ENCODE data around the gene RGS14.
"Not testable (repeated sequence)": the region's sequence is repeated elsewhere in the genome, so short reads cannot be mapped to it uniquely, and the experiment has no call there.

Gene RGS14

DNA sequence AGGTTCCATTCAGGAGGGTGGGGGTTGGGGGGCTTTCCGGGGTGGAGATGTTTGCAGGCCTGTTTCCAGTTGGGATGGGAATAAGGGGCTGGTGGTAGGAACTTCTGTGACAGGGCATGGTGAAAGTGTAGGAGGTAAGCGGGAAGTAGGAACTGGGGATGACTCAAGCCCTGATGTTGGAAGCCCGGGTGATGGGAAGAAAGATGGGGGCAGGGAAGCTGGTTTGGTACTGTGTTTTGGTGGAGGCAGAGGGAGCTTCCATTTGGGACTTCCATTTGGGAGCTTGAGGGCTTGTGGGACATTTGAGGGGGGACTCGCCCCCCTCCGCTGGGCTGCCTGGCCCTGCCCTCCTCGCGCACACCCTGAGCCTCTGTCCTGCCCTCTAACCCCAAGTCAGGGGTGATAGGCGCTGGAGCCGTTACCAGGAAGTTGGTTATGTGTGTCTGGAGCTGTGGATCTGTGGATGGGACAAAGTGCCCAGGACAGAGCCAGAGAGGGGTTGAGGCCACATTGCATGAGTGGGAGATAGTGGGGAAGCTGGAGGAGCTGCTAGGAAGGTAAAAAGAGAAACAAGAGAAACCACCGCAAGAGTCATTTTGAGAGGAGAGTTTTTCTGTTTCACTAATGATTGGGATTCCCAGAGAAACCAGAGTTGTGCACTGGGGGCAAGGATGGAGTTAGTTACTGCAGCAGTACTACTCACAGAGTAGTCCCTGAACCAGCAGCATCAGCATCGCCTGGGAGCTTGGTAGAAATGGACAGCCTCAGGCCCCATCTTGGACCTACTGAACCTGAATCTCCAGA, 6.6 kb downstream of the RGS14 start:
- DNase-seq (ENCODE audit: low read depth) = no peak

- no peak for DNase-seq (ENCODE audit: low read depth)
Observed at GRCh38 chr5:177365845-177366527, 8.3 kb downstream of the RGS14 start.

DNA sequence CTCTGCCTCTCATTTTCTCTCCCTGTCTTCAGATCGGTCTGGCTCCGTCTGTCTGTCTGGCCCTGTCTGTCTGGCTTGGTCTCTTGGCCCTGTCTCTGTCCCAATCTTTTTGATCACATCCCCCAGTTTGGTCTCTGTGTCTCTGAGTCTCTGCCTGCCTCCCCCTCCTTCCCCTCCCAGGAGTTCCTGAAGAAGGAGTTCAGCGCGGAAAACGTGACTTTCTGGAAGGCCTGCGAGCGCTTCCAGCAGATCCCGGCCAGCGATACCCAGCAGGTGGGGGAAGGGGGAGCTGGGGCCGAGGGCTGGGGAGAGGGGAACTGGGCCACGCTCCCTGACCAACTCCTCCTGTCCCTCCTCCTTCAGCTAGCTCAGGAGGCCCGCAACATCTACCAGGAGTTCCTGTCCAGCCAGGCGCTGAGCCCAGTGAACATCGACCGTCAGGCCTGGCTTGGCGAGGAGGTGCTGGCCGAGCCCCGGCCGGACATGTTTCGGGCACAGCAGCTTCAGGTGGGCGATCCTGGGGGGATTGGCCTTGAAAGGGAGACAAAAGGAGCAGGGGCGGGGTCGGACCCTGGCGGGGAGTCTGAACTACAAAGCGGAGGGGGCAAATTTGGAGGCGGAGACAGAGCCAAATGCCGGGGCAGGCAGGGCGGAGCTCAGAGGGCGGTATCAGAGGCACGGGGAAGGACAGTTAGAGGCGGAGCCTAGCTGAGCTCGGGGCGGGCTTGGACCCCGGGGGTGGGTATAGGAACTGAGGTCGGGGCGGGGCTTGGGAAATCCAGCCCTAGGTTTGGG, 9.0 kb downstream of the RGS14 start:
- DNase-seq (ENCODE audit: low read depth) = no peak

GRCh38 chr5:177367323-177367848, 9.7 kb downstream of the RGS14 start:
- no peak for DNase-seq (ENCODE audit: low read depth)

DNA sequence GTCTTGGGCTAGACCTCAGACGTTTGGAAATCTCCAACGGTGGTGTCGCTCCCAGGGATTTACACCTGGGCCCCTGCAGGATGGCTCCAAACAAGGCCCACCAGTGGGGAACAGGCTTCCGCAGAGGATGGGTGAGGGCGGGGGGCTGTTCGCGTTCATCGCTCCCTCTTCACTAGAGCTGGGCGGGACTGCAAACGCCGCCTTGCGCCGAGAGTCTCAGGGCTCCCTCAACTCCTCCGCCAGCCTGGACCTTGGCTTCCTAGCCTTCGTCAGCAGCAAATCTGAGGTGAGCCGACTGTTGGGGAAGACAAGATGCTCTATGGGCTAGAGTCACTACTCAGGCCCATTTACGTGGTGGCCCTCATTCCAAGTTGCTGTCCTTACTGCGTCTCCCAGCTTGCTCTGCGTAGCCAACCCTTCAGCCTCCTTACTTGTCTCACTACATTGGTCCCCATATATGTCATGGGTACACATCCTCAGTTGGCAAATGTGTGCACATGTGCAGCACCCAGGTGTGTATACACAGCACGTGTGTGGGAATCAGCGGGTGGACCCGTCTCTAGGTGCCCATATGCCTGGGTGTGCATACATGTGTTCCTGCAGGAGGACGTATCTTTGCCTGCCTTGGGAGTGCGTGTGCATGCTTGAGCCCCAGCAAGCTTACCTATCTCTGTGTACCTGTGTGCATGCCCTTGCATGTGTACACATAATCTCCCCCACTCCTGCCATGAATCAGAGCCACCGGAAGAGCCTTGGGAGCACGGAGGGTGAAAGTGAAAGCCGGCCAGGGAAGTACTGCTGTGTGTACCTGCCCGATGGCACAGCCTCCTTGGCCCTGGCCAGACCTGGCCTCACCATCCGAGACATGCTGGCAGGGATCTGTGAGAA, 10.5 kb downstream of the RGS14 start:
- DNase-seq (ENCODE audit: low read depth) = no peak

- no peak for DNase-seq (ENCODE audit: low read depth)
Observed at GRCh38 chr5:177368869-177369644, 11.3 kb downstream of the RGS14 start.

DNA sequence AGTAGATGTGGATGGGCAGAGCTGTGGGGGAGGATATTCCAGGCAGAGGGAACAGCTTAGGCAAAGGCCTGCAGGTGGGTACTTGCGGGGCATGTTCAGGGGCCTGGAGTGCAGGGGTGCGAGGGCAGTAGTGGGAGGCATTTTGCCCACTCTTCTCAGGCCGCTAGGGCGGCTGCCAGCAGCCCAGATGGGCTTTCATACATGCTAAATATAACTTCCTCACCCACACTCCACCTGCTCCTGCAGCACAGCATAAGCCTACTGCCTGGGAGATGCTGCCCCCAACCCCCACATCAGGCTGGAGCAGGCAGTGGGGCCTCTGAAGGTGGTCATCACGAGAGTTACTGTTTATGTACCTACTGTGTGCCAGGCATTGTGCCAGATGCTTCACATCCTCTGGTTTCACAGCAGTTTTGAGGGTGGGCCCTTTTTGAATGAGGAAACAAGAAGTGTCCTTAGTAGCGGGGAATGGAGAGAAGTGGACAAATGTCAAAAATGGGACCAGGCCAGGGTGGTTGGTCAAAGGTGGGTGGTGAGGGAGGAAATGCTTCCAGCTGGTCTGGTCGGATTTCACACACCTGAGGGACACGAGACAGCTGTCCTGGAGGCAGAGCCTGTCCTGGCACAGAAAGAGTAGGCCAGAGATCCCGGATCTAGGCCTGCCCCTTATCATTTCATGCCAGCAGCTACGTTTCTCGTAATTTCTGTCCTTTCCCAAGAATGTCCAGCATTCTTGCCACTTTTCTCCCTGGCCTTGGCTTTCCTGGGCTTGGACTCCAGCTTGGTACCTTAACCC, 12.1 kb downstream of the RGS14 start:
- no peak for DNase-seq (ENCODE audit: low read depth)

GRCh38 chr5:177370488-177371119, 12.9 kb downstream of the RGS14 start:
- no peak for DNase-seq (ENCODE audit: low read depth)

GRCh38 chr5:177371120-177372033, 13.7 kb downstream of the RGS14 start:
- DNase-seq (ENCODE audit: low read depth) = no peak

- DNase-seq (ENCODE audit: low read depth) = no peak
Observed at GRCh38 chr5:177372034-177372896, 14.5 kb downstream of the RGS14 start.

DNA sequence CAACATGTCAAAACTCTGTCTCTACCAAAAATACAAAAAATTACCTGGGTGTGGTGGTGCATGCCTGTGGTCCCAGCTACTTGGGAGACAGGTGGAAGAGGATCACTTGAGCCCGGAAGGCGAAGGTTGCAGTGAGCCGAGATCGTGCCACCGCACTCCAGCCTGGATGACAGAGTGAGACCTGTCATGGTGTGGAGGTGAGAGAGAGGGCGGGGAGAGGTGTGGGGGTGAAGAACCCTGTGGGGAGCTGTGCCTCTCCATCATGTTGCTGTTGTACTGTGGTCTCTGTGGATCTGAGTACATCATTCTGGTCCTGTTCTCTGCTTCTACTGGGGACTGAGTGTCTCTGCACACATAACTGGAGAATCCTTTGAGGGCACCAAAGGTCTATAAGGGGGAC, 15.2 kb downstream of the RGS14 start:
- DNase-seq (ENCODE audit: low read depth) = no peak

GRCh38 chr5:177373806-177374205, 16.1 kb downstream of the RGS14 start:
- DNase-seq (ENCODE audit: low read depth) = no peak

DNA sequence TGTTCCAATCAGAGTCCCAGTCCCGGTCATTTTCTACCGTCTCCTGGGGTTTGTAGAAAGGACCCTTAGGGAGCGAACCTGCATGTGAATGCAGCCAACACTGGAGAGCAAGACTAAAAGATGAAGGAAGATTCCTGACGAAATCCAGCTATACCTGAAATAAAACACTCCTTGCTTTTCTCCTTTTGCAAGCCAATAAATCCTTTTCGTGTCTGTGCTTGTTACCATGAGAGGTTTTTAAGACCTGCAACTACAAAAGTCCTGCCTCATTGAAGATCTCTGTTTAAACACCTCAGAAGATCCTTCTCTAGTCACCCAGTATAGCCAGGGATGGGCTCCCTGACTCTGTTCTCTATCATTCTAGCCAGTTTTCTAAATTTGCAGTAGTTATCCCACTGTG, 16.5 kb downstream of the RGS14 start:
- DNase-seq (ENCODE audit: low read depth) = no peak

- DNase-seq (ENCODE audit: low read depth) = not testable (repeated sequence)
Observed at GRCh38 chr5:177375516-177375915, 17.8 kb downstream of the RGS14 start.

- no peak for DNase-seq (ENCODE audit: low read depth)
Observed at GRCh38 chr5:177376107-177376506, 18.4 kb downstream of the RGS14 start.

GRCh38 chr5:177377851-177378776, 20.4 kb downstream of the RGS14 start:
- no peak for DNase-seq (ENCODE audit: low read depth)

Data from activated T-helper 9 cell treated with anti-CD3 and anti-CD28 coated beads, Interleukin-2, amount 50 U/mL, for 16 hours (primary cell).